ENCODE data around the gene HOXC4.
A peak's percentile ranks its signal among the peaks of the same experiment; 100 is the strongest.

The HOXC4 gene

DNA sequence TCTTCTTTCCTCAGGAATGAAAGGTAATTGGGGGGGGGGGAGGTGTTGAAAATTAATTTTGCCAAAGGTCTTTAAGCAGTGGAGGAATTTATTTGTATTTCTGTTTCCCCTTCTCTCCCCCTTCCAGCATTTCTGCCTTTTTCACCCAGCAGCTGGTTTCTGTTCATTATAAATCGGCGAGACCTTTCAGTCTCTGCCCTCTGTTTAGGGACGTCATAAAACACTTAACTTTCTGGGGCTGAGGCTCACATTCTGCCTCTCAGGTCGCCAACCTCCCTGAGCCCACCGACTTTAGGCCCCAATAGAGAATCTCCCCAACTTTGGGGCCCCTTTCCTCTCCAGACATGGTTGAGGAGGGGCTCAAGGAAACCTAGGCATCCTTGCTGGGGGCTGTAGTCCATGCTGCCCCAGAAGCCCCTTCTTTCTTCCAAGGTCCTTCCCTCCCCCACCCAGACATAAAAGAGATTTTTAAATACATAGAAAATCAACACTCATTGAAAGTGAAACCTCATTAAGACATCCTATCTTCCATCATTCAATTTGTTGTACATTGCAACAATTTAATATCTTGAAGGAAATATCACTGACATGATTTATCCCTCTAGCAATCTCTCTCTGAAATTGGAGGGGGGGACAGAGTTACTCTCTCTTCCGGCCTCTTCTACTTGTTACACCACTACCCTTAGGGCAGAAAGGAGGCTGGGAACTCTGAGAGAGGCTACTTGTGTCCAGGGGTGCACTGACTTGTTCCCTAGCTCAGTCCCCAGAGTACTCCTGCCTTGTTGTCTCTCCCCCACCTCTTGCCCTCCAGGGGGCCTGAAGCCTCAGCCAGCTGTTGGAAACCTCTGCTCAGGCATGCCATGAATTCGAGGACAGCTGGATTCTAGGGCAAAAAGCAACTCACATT is 27.9 kb upstream of the HOXC4 start:
- H3K4me1 Mint-ChIP-seq: peaks cover 94% of the 10 kb centered on the region

DNA sequence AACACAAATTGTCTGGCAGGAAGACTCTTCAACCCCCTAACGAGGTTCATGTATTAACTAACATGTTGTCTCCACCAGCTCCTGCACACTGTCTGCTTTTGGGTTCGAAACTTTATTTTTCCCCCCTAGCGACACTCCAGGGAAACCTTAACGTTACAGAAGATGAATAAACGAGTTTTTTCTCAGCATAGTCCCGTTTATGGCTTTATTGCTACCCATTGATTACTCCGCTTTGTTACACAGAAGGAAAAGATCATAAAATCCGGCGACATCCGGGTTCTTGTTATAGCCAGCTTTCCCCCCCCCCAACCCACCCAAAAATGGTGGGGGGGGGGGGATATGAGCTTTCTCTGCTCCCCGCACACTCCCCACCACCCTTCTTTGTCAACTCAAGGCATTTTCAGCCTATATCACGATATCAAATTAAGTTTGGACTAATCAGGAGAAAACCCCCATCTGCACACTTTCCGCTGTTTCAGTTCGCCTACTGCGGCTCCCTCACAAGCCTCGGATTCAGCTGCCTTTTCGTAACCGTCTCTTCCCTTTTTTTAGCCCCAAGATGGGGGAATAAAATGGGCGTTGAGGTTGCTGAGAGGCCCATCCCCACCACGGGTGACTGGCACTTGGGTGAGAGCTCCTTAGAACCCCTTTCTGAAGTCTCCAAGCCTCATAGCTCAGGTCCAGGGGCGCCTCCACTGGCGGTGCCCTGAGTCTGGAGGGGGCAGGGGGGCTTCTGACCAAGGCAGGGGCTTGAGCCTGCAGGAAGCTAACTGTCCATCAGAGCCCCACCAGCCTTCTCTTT is 26.8 kb upstream of the HOXC4 start:
- TF ChIP-seq, protein P1, sequence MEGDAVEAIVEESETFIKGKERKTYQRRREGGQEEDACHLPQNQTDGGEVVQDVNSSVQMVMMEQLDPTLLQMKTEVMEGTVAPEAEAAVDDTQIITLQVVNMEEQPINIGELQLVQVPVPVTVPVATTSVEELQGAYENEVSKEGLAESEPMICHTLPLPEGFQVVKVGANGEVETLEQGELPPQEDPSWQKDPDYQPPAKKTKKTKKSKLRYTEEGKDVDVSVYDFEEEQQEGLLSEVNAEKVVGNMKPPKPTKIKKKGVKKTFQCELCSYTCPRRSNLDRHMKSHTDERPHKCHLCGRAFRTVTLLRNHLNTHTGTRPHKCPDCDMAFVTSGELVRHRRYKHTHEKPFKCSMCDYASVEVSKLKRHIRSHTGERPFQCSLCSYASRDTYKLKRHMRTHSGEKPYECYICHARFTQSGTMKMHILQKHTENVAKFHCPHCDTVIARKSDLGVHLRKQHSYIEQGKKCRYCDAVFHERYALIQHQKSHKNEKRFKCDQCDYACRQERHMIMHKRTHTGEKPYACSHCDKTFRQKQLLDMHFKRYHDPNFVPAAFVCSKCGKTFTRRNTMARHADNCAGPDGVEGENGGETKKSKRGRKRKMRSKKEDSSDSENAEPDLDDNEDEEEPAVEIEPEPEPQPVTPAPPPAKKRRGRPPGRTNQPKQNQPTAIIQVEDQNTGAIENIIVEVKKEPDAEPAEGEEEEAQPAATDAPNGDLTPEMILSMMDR (IDR thresholded peaks at IDR 0.05; ENCODE audit: unreplicated experiment in 3 of 3): no peak
- Mint-ChIP-seq H3K27ac (peak overlapping the region; percentile 95 to 99 (median 97)), H3K9me3 (no peaks in the 10 kb centered on the region), H3K27me3 (ENCODE audit: low read depth) (peaks cover 21% of the 10 kb centered on the region), H3K4me3 (peak overlapping the region; percentile 76 to 91 (median 88)), H3K4me1 (peaks cover 91% of the 10 kb centered on the region), H3K36me3 (ENCODE audit: low read depth) (peaks cover 7% of the 10 kb centered on the region)

More for the DNA sequence above, 27.9 kb upstream of the HOXC4 start:
- Mint-ChIP-seq H3K36me3 (ENCODE audit: low read depth) (peaks cover 10% of the 10 kb centered on the region), H3K9me3 (no peaks in the 10 kb centered on the region), H3K27ac (peak overlapping the region; percentile 95 to 98 (median 97)), H3K27me3 (ENCODE audit: low read depth) (peaks cover 21% of the 10 kb centered on the region), H3K4me3 (peak overlapping the region; percentile 67 to 90 (median 79))
- TF ChIP-seq, protein P1 (IDR thresholded peaks at IDR 0.05; ENCODE audit: unreplicated experiment in 3 of 3): no peak

- H3K36me3 Mint-ChIP-seq (ENCODE audit: low read depth): peaks cover 7% of the 10 kb centered on the region
- H3K27me3 Mint-ChIP-seq (ENCODE audit: low read depth): peaks cover 21% of the 10 kb centered on the region
- peaks cover 91% of the 10 kb centered on the region for H3K4me1 Mint-ChIP-seq
- peak overlapping the region; percentile 95 to 99 (median 97) for H3K27ac Mint-ChIP-seq
- no peaks in the 10 kb centered on the region for H3K9me3 Mint-ChIP-seq
- H3K4me3 Mint-ChIP-seq: peak overlapping the region; percentile 76 to 91 (median 88)
- TF ChIP-seq, protein P1 (IDR thresholded peaks at IDR 0.05; ENCODE audit: unreplicated experiment in 3 of 3): no peak
Observed at GRCh38 chr12:54027442-54027786, 26.2 kb upstream of the HOXC4 start.

DNA sequence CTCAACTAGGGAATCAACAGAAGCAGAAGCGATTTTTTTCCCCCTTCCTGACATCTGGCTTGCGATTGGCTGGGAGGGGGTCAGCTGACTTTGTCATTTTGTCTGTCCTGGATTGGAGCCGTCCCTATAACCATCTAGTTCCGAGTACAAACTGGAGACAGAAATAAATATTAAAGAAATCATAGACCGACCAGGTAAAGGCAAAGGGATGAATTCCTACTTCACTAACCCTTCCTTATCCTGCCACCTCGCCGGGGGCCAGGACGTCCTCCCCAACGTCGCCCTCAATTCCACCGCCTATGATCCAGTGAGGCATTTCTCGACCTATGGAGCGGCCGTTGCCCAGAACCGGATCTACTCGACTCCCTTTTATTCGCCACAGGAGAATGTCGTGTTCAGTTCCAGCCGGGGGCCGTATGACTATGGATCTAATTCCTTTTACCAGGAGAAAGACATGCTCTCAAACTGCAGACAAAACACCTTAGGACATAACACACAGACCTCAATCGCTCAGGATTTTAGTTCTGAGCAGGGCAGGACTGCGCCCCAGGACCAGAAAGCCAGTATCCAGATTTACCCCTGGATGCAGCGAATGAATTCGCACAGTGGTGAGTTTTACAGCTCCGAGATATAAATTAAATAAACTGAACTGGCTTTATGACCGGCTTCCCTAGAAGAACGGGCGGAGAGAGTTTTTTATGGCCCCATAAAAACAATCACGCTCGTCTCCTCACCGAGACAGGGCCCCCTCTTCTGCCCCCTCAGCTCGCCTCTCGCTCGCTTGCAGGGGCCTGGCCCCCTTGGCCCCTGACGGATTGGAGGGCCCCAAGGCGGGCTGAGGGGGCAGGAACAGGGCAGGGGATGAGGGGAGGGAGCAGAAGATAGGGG is 25.1 kb upstream of the HOXC4 start, which contains the start of gene HOXC6:
TSS of gene HOXC6 (plus strand) at position 127 of the 888 bp plus-strand sequence. CDS start at position 209, 82 bp downstream.
- Mint-ChIP-seq H3K4me3 (peak within 1 kb of the TSS; percentile 76 to 92 (median 89)), H3K4me1 (peaks cover 90% of the 10 kb centered on the region), H3K36me3 (ENCODE audit: low read depth) (peaks cover 7% of the 10 kb centered on the region), H3K27ac (peak within 1 kb of the TSS; percentile 95 to 100 (median 97)), H3K27me3 (ENCODE audit: low read depth) (peaks cover 20% of the 10 kb centered on the region), H3K9me3 (no peaks in the 10 kb centered on the region)
- TF ChIP-seq, protein P1 (IDR thresholded peaks at IDR 0.05; ENCODE audit: unreplicated experiment in 3 of 3): no peak
